Dedifferentiated amniotic fluid mesenchymal stem cell (primary cell): Measurements from ENCODE around the gene CFAP126.
"Not testable (repeated sequence)": the region's sequence is repeated elsewhere in the genome, so short reads cannot be mapped to it uniquely, and the experiment has no call there.

Experiments used
- DNase-seq: peaks from one replicate; pipeline ENCODE4 v3.0.0-alpha.2; 2016; ENCODE audit errors: extremely low spot score

Gene CFAP126

GRCh38 chr1:161367684-161368400 is at the start of gene CFAP126:
CFAP126 (minus strand) TSS chr1:161367876; CDS start chr1:161367868, 8 bp downstream.
- DNase-seq: no peak

DNA sequence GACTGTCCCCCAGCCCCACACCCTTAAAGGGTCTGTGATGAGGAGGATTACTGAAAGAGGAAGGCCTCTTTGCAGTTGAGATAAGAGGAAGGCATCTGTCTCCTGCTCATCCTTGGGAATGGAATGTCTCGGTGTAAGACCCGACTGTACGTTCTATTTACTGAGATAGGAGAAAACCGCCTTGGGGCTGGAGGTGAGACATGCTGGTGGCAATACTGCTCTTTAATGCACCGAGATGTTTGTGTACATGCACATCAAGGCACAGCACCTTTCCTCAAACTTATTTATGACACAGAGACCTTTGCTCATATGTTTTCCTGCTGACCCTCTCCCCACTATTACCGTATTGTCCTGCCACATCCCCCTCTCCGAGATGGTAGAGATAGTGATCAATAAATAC is 45.4 kb upstream of the CFAP126 start:
- not testable (repeated sequence) for DNase-seq

GRCh38 chr1:161410636-161410970 is 42.9 kb upstream of the CFAP126 start:
- DNase-seq: not testable (repeated sequence)

DNA sequence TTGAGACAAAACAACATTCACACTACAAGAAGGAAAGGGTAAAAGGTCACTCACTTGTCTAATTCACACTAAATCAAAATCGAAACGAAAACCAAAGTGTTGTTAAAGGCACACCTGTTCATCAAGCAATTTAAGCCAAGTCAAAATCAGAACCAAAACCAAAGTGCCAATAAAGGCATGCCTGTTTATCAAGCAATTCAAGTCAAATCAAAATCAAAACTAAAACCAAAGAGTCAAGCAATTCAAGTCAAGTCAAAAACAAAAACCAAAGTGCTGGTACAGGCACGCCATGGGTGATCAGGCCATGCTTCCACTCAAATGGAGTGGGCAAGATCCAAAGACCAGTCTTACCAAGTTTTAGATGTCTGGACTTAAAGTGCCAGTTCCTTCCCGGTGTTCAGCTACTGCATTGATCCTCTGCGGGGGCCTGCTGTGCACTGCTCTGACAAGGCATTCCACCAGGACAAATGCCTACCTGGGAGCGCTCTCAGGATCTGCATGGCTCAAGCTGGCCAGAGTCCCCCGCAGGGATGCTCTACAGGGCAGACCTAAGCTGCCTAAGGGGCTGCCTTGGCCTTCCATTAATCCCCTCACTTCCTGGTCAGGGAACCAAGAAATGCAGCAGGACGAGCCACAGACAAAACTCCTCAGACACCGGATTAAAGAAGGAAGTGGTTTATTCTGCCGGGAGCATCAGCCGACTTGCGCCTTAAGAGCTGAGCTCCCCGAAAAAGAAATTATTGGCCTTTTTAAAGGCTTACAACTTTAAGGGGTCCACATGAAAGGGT is 42.4 kb upstream of the CFAP126 start:
- DNase-seq: not testable (repeated sequence)

DNA sequence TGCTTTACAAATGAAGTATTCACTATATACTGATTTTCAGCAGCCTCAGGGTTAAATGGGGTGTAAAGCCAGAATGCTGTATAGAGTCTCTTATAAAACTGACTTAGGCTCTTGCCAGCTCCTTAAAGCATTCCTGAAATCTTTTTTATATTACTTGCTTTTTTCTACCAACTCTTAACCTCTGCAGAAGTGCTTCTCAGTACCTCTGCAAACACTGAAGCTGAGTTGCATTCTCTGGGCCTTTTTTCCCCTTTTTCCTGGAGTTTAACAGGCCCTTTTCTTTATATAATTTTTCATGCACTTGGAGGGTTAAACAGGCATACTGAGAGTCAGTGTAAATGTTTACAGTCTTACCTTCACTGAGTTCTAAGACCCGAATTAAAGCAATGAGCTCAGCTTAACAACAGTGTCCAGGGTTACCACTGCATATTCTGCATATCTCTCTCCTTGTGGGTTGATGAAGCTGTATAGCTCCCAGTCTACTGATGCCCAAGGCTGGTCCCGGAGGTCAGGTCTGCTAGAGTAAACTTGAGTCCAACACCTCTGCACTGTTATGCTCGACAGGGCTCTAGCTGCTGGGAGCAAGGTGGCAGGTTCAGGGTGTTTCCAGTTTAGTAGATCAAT is 40.9 kb upstream of the CFAP126 start:
- DNase-seq: no peak

GRCh38 chr1:161407451-161407985 is 39.8 kb upstream of the CFAP126 start:
- DNase-seq: no peak

- DNase-seq: not testable (repeated sequence)
Observed at GRCh38 chr1:161406551-161406950, 38.9 kb upstream of the CFAP126 start.

- no peak for DNase-seq
Observed at GRCh38 chr1:161404051-161404597, 36.4 kb upstream of the CFAP126 start.

- no peak for DNase-seq
Observed at GRCh38 chr1:161402446-161402845, 34.8 kb upstream of the CFAP126 start.

DNA sequence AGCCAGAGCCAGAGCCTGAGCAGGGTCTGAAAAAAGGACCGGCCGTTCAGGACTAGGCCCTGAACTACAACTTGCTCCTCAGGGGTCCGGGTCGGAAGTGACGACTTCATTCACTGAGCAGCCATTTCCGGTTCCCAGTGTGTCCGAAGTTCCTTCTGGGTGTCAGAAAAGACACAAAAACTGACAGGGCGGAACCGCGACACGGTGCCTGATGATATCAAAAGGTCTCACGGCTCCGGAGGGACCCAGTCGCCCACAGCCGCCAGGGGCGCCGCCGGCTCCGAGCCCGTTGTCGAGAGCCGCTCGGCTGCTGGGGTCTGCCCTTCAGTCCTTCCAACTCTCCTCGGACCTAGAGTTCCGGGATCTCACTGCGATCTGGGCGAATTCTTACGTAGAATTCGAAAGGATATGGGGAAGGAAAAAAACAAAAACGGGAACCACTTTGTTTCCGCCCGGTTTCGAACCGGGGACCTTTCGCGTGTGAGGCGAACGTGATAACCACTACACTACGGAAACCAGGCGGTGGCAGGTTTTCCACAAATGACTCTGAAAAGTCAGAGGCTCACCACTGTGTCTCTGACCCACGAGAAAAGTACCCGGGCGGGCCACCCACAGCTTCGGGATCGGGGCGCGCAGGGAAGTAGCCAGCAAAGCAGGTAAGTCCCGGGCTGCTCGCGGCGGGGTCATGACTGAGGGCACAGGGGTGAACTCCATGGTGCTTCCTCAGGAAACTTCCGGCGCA is 31.8 kb upstream of the CFAP126 start:
- peak; percentile 88 for DNase-seq

- DNase-seq: no peak
Observed at GRCh38 chr1:161398900-161399256, 31.2 kb upstream of the CFAP126 start.

- not testable (repeated sequence) for DNase-seq
Observed at GRCh38 chr1:161397038-161397437, 29.4 kb upstream of the CFAP126 start.

GRCh38 chr1:161393151-161393550 is 25.5 kb upstream of the CFAP126 start:
- DNase-seq: no peak

- no peak for DNase-seq
Observed at GRCh38 chr1:161391611-161392010, 23.9 kb upstream of the CFAP126 start.

- DNase-seq: not testable (repeated sequence)
Observed at GRCh38 chr1:161391136-161391535, 23.5 kb upstream of the CFAP126 start.

GRCh38 chr1:161390559-161390858 is 22.8 kb upstream of the CFAP126 start:
- DNase-seq: no peak

GRCh38 chr1:161389691-161390558 is 22.2 kb upstream of the CFAP126 start:
- peak; percentile 98 for DNase-seq

GRCh38 chr1:161389158-161389557 is 21.5 kb upstream of the CFAP126 start:
- not testable (repeated sequence) for DNase-seq

- DNase-seq: no peak
Observed at GRCh38 chr1:161388639-161389038, 21.0 kb upstream of the CFAP126 start.

DNA sequence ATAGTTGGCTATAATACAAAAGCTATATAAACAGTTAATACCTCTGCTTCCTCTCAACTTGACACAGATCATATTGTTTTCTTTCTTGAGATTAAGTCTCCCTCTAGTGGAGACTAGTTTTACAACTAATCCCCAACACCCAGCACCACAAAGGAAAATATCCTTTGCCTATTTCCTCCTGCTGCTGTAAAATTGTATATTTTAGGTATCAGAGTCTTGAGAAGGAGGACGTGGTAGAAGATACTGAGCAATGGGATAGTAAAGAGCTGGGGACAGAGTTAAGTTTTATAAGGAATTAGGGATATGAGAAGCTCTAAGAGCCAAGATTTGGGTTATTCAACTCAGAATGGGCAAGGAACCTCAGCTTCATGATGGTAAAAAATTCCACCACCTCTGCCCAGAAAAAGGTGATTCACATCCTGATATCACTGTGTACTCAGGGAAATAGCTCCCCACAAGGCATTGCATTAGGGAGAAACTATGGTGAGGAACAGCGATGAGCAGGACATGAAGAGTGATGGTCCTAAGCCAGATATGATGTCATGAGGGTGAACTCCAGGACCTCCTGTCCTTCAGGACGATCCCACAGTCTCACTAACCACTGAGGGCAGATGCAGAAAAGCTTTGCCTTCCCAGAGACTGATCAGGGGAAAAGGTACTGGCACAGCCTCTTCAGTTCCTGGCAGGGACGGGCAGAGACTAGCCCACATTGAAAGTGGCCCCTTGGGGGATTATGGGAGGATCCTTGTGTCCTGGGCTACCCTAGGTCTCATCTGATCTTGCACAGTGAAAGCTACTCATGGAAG is 14.7 kb upstream of the CFAP126 start:
- DNase-seq: peak; percentile 70
